ENCODE results near the gene ADORA2A.

DNA sequence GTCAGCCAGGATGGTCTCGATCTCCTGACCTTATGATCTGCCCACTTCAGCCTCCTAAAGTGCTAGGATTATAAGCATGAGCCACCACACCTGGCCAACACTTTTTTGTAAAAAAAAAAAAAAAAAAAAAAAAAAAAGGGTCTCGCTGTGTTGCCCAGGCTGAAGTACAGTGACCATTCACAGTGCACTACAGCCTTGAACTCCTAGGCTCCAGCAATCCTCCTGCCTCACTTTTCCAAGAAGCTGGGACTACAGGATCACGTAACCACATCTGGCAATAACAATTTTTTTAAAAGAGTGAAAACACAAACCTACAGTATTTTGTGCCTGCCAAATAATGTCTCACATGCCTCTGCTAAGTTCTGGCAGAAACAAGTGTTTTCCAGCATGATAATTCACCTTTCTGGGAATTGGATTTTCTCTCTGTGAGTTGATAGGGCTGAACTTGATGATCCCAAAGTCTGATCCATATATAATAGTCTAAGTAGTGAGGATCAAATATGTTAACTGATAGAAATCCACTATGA is 30.6 kb downstream of the ADORA2A start:
- TF ChIP-seq, protein P1, sequence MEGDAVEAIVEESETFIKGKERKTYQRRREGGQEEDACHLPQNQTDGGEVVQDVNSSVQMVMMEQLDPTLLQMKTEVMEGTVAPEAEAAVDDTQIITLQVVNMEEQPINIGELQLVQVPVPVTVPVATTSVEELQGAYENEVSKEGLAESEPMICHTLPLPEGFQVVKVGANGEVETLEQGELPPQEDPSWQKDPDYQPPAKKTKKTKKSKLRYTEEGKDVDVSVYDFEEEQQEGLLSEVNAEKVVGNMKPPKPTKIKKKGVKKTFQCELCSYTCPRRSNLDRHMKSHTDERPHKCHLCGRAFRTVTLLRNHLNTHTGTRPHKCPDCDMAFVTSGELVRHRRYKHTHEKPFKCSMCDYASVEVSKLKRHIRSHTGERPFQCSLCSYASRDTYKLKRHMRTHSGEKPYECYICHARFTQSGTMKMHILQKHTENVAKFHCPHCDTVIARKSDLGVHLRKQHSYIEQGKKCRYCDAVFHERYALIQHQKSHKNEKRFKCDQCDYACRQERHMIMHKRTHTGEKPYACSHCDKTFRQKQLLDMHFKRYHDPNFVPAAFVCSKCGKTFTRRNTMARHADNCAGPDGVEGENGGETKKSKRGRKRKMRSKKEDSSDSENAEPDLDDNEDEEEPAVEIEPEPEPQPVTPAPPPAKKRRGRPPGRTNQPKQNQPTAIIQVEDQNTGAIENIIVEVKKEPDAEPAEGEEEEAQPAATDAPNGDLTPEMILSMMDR (IDR thresholded peaks at IDR 0.05) = no peak
- no peak for TF ChIP-seq POLR2A (IDR thresholded peaks at IDR 0.05)

Measured in breast epithelium (tissue), 3 donors.